Endometrium (tissue), 2 donors: ENCODE measurements around the gene CDRT15.
"Not testable (repeated sequence)": the region's sequence is repeated elsewhere in the genome, so short reads cannot be mapped to it uniquely, and the experiment has no call there.

Source experiments
- FAIRE-seq: peaks from 2 replicates; lab custom pipeline; 2012; peaks lifted over from hg19 to GRCh38; lab: Jason Lieb, UNC
- donor health status: control.
- donor health status: control.

Gene CDRT15

DNA sequence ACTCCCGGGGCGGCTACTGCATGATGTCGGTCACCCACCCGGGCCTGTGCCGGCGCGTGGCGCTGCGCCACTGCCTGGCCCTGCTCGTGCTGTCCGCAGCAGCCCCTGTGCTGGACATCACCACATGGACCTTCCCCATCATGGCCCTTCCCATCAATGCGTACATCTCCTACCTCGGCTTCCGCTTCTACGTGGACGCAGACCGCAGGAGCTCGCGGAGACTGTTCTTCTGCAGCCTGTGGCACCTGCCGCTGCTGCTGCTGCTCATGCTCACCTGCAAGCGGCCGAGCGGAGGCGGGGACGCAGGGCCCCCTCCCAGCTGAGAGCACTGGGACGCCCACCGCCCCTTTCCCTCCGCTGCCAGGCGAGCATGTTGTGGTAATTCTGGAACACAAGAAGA lies 29.8 kb downstream of the CDRT15 start:
- FAIRE-seq: no peak

- FAIRE-seq: no peak
These were observed 30.6 kb downstream of the CDRT15 start for GRCh38 chr17:14205992-14206461.

DNA sequence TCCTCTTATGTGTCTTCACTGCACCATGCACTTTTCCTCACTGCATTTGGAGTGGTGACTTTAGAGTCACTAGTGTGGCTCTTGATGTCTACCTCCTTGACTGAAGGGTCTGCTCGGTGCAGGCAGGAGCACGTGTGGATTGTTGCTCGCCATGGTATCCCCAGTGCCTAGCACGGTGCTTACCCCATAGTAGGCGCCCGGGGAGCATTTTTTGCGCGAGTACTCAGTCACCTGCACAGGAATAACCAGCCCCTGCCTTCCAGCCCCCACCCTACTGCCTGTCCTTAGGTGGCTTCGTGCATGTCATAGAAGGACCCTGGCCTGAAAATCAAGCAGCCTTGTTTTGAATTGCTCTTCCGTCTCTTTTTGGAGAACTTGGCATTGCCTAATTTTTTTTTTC lies 31.3 kb downstream of the CDRT15 start:
- FAIRE-seq: no peak

- FAIRE-seq: no peak
These were observed 32.1 kb downstream of the CDRT15 start for GRCh38 chr17:14204546-14204945.

GRCh38 chr17:14204084-14204483 lies 32.6 kb downstream of the CDRT15 start:
- no peak for FAIRE-seq

GRCh38 chr17:14203388-14203787 lies 33.3 kb downstream of the CDRT15 start:
- FAIRE-seq: no peak

DNA sequence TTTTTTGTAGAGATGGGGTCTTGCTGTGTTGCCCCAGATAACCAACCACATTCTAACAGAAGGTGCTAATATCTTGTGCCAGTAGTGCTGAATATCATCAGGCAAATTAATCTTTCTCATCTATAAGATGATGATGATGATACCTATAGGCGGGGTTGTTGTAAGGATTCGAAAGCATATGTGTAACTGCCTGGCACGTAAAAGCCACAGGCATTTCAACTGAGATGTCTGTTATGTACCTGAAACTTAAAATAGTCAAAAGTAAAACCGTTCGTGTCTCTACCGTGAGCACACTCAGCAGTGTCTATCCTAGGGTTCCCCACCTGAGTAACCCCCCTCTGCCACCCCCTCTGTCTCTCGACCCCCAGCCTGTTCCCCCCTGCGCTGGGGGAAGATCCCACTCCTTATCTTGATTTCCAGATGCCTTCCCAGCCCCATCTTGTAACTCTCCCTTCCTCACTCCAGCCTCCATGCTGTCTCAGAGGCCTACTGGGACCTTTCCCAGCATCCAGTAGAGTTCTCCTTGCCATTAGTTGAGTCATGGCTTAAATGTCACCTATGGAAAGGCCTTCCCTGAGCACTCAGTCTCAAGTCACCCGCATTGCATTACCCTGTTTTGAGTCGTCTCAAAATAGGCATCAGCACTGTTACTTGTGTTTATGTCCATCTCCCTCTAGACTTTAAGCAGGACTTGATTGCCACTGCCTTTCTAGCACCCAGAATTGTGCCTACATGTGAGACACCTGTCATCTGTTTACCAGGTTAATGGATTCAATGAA lies 34.1 kb downstream of the CDRT15 start:
- no peak for FAIRE-seq

DNA sequence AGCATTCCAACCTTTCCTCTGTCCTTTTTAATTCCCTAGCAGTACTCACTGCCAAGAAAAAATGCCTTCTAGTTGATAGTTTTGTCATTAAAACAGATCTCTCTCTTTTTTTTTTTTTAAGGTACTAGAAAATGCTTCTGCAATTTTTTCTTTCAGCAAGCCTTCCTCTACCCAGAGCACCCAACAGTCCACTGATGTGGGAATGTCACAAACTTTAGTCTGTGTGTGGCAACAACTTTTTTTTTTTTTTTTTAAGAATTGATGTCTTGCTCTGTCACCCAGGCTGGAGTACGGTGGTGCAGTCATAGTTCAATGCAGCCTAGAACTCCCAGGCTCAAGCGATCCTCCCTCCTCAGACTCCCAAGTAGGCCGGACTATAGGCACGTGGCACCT lies 34.7 kb downstream of the CDRT15 start:
- no peak for FAIRE-seq

DNA sequence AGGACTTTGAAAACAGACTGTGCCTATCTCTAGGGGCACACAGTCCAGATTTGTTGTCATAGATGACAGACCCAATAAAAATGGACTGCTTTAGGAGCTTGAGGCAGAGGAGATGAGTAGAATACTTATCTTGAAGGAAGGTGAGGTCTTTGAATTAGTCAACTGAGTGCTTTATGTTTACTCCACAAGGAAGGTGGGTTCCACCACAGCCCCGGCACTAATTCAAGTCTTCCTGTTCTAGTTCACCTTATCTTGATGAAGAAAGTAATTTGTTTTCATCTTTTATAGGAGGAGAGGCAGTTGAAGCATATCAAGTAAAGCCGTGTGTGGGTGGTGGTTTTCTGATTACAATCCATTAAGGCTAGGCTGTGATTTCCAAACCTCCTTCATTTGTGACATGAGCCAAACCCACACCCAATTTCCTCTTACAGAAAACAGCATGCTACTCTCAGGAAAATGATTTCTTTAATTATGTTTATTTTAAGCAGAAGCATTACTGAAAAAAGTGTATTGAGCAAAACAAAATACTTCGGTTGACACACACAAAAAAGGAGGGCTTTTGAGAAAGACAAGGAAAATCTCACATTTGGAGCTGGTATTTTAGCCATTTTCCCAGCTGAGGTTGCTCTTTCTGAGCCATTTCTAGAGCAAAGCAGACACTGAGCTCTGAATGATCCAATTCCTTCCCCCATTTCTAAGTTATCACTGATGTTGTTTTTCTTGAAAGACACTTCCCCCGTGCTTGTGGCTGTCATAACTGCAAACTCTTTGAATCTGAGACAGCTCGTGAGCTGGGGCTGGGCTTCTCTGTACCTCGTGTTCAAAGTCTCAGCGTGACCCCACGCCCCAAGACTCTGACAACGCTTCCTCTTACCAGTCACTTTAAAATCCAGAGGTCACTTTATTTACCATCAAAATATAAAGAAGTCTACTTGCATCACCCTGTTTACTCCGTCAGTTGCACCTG lies 35.4 kb downstream of the CDRT15 start:
- peak; percentile 70 for FAIRE-seq

- FAIRE-seq: no peak
These were observed 36.3 kb downstream of the CDRT15 start for GRCh38 chr17:14200354-14200753.

- no peak for FAIRE-seq
These were observed 37.1 kb downstream of the CDRT15 start for GRCh38 chr17:14199601-14200000.

- no peak for FAIRE-seq
These were observed 38.1 kb downstream of the CDRT15 start for GRCh38 chr17:14198575-14198974.

GRCh38 chr17:14198013-14198412 lies 38.6 kb downstream of the CDRT15 start:
- FAIRE-seq: no peak

GRCh38 chr17:14197586-14197985 lies 39.1 kb downstream of the CDRT15 start:
- FAIRE-seq: no peak

DNA sequence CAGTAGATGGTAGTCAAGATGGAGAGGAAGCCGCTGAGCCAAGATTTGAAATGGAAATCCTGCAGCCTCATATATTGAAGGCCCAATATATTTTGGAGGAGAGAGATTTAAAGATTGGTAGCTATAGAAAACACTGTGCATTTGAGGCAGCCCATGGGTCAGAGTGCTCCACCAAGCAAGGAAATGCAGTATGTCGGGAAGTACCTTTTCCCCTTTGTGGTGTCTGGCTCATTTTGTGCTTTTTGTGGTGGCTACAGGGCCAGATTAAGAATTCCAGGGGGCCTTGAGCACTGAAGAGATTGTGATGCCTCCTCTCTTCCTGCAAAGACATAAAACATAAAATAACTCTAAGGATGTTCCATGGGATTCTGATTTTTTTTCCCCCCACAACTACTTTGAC lies 39.6 kb downstream of the CDRT15 start:
- FAIRE-seq: no peak

- FAIRE-seq: no peak
These were observed 40.2 kb downstream of the CDRT15 start for GRCh38 chr17:14196377-14196997.

DNA sequence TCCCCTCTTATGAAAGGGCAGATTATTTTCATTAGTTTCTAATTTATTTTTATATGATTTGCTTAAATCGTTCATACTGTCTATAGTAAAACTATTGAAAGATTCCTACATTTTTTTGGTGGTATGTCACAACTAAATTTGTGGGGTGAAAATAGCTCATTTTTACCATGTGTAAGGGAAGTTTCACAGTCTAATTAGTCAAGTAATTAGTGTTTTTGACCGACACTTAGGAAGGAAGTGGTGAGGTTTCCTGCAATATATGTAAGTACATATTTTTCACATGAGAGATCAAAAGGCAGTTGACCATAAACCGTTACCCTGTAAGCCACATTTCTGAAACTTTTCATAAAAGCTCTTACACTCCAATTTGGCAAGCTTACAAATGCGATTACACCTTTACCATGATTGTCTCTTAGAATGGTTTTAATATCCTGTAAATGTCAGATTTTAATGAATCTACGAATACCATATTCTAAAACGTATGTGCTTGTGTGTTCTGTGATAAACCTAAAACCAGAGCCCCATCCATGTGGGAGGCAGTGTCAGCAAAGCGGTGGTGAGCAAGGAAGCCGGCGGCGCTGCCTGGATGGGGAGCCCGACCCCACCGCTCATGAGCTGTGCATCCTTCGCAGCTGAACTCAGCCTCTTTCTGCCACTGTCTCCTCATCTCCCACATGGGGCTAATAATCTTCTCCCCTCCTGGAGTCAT lies 43.9 kb downstream of the CDRT15 start:
- not testable (repeated sequence) for FAIRE-seq

DNA sequence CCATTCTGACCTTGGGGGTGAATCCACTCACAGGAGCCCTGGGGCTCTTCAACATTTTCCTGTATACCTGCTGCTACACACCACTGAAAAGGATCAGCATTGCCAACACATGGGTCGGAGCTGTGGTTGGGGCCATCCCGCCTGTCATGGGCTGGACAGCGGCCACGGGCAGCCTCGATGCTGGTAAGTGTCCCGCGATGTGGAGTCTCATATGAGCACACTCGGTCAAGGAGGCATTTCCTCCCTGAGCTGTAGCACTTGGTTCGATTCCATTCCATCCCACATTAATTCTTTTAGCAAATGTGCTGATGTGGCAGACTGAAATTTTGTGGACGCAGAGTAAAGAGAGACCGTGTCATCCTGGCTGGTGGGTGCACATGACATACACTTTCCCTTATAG lies 44.6 kb downstream of the CDRT15 start:
- not testable (repeated sequence) for FAIRE-seq

- not testable (repeated sequence) for FAIRE-seq
These were observed 45.2 kb downstream of the CDRT15 start for GRCh38 chr17:14191469-14191868.

- FAIRE-seq: not testable (repeated sequence)
These were observed 45.9 kb downstream of the CDRT15 start for GRCh38 chr17:14190774-14191173.

DNA sequence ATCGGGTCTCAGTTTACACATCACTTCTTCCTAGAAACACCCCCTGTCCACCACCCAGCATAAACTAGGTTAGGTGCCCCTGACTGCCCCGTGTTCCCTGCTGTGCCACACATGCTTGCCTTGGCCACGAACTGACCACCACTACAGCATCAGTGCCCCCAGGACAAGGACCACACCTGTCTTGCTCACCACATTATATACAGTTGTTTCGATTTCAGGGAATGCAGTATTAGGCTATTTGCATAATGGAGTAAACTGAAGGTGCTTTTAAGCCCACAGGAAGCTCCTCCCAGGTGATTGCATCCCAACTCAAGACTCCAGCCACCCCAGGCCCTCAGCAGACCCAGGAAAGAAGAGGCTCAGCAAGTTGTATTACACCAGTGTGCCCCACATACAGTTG lies 50.2 kb downstream of the CDRT15 start:
- FAIRE-seq: not testable (repeated sequence)
